T-helper 1 cell treated with Interleukin-12 subunit alpha and Interleukin-12 subunit beta and Interleukin-4 antibody, amounts not matched to agents 30 ng/mL and 1 ng/mL, for 36 hours (primary cell): ENCODE measurements around the gene STK17B. TPM values are rescaled to one million over a fixed set of nuclear protein-coding genes. Genes with fewer than 3 reads are reported as not detected.

Source experiments
- intact Hi-C: fragments of 100-400 bp; cut with micrococcal nuclease; formaldehyde crosslinking; loops from one replicate; pipeline ENCODE4 v1.15.1; 2024
- total RNA-seq: library from RNA; stranded (reverse); gene quantifications from 2 replicates; pipeline ENCODE4 v1.2.3, GENCODE V29; 2022

The STK17B gene
- total RNA-seq, 1 donor from 2014 or later, result 419 TPM

GRCh38 chr2:196162586-196163175 lies 8.7 kb downstream of the STK17B start:
- intact Hi-C loops, result loop anchor here (5.0 kb wide), 4 partner anchors 625 to 1270 kb away; partner anchors contain the start of gene PGAP1

- intact Hi-C loops, result loop anchor here (1.0 to 5.0 kb wide), 12 partner anchors 9 to 1271 kb away; partner anchors contain the start of genes DNAH7 and PGAP1
Measured at GRCh38 chr2:196160946-196161345, 10.4 kb downstream of the STK17B start.

GRCh38 chr2:196160101-196160500 lies 11.3 kb downstream of the STK17B start:
- intact Hi-C loops, result loop anchor here (1.0 to 5.0 kb wide), 12 partner anchors 10 to 1272 kb away; partner anchors contain the start of genes DNAH7 and PGAP1

GRCh38 chr2:196159221-196159892 lies 12.0 kb downstream of the STK17B start:
- intact Hi-C loops, result loop anchor here (1.0 to 10.0 kb wide), 2 partner anchors 104 to 1335 kb away; partner anchors contain the start of gene HSPD1

- intact Hi-C loops, result loop anchor here (10.0 kb wide), 1 partner anchor 1339 kb away; the partner anchor contains the start of gene HSPD1
Measured at GRCh38 chr2:196155575-196155974, 15.8 kb downstream of the STK17B start.

GRCh38 chr2:196153480-196153879 lies 17.9 kb downstream of the STK17B start:
- intact Hi-C loops, result loop anchor here (10.0 kb wide), 1 partner anchor 1341 kb away; the partner anchor contains the start of gene HSPD1

GRCh38 chr2:196149948-196150347 lies 21.4 kb downstream of the STK17B start:
- intact Hi-C loops, result loop anchor here (1.0 to 10.0 kb wide), 5 partner anchors 8 to 1345 kb away; partner anchors contain the start of gene HSPD1

GRCh38 chr2:196148736-196149135 lies 22.6 kb downstream of the STK17B start:
- intact Hi-C loops, result loop anchor here (1.0 to 10.0 kb wide), 2 partner anchors 18 to 1266 kb away; no protein-coding TSS in a partner anchor

- intact Hi-C loops, result loop anchor here (1.0 to 10.0 kb wide), 2 partner anchors 9 to 1270 kb away; no protein-coding TSS in a partner anchor
Measured at GRCh38 chr2:196145256-196145655, 26.1 kb downstream of the STK17B start.

GRCh38 chr2:196144513-196145126 lies 26.8 kb downstream of the STK17B start:
- intact Hi-C loops, result loop anchor here (1.0 to 10.0 kb wide), 3 partner anchors 8 to 1270 kb away; no protein-coding TSS in a partner anchor

- intact Hi-C loops, result loop anchor here (1.0 to 10.0 kb wide), 2 partner anchors 11 to 1271 kb away; no protein-coding TSS in a partner anchor
Measured at GRCh38 chr2:196143730-196144131, 27.6 kb downstream of the STK17B start.

- intact Hi-C loops, result loop anchor here (10.0 kb wide), 1 partner anchor 1272 kb away; no protein-coding TSS in a partner anchor
Measured at GRCh38 chr2:196142825-196143224, 28.6 kb downstream of the STK17B start.

GRCh38 chr2:196140213-196140612 lies 31.2 kb downstream of the STK17B start:
- intact Hi-C loops, result loop anchor here (10.0 kb wide), 1 partner anchor 1275 kb away; no protein-coding TSS in a partner anchor

GRCh38 chr2:196137271-196137670 lies 34.1 kb downstream of the STK17B start:
- intact Hi-C loops, result loop anchor here (2.0 kb wide), 2 partner anchors 14 to 58 kb away; no protein-coding TSS in a partner anchor

- intact Hi-C loops, result loop anchor here (1.0 to 2.0 kb wide), 3 partner anchors 9 to 57 kb away; no protein-coding TSS in a partner anchor
Measured at GRCh38 chr2:196136151-196136550, 35.2 kb downstream of the STK17B start.

- intact Hi-C loops, result loop anchor here (1.0 to 5.0 kb wide), 4 partner anchors 145 to 620 kb away; no protein-coding TSS in a partner anchor
Measured at GRCh38 chr2:196131949-196132925, 39.1 kb downstream of the STK17B start.

- intact Hi-C loops, result loop anchor here (1.0 to 5.0 kb wide), 4 partner anchors 146 to 621 kb away; no protein-coding TSS in a partner anchor
Measured at GRCh38 chr2:196131384-196131937, 39.9 kb downstream of the STK17B start.

- intact Hi-C loops, result loop anchor here (5.0 kb wide), 1 partner anchor 622 kb away; no protein-coding TSS in a partner anchor
Measured at GRCh38 chr2:196130039-196130825, 41.1 kb downstream of the STK17B start.

- intact Hi-C loops, result no loop called here
Measured at GRCh38 chr2:196128749-196129148, 42.6 kb downstream of the STK17B start.
